BLaER1 treated with 17β-estradiol and CSF1 and Interleukin-3, amounts not matched to agents 10 nM and 100 nM (cell line): ENCODE results near the gene FGF2.
A peak's percentile ranks its signal among the peaks of the same experiment; 100 is the strongest.
"Not testable (repeated sequence)": the region's sequence is repeated elsewhere in the genome, so short reads cannot be mapped to it uniquely, and the experiment has no call there.

Experiments used
- H3K27ac ChIP-seq, 11 experiments: shearing (Covaris generic); formaldehyde crosslinking; 2 replicates each; pipeline ENCODE4 v1.8.1; 2022
- H3K27me3 ChIP-seq, 11 experiments: shearing (Covaris generic); formaldehyde crosslinking; 2 replicates each; pipeline ENCODE4 v1.8.1; 2022
- H3K36me3 ChIP-seq, 11 experiments: shearing (Covaris generic); formaldehyde crosslinking; 2 replicates each; pipeline ENCODE4 v1.8.1; 2022
- H3K4me1 ChIP-seq, 10 experiments: shearing (Covaris generic); formaldehyde crosslinking; 2 replicates each; pipeline ENCODE4 v1.8.1; 2022
- H3K4me2 ChIP-seq, 11 experiments: shearing (Covaris generic); formaldehyde crosslinking; 2 replicates each; pipeline ENCODE4 v1.8.1; 2022
- H3K4me3 ChIP-seq, 10 experiments: shearing (Covaris generic); formaldehyde crosslinking; 2 replicates each; pipeline ENCODE4 v1.8.1; 2022
- H3K9ac ChIP-seq, 11 experiments: shearing (Covaris generic); formaldehyde crosslinking; 2 replicates each; pipeline ENCODE4 v1.8.1; 2022
- H3K9me3 ChIP-seq, 11 experiments: shearing (Covaris generic); formaldehyde crosslinking; replicated peaks in 1 of 11; 2 replicates each; pipeline ENCODE4 v1.8.1; 2022
- H4K20me1 ChIP-seq, 11 experiments: shearing (Covaris generic); formaldehyde crosslinking; 2 replicates each; pipeline ENCODE4 v1.8.1; 2022
- Cebpa-rat ChIP-seq, 11 experiments: shearing (Covaris generic); IDR thresholded peaks; 2 replicates each; pipeline ENCODE4 v1.8.1; 2022

The FGF2 gene

GRCh38 chr4:122921300-122921699 is 94.7 kb downstream of the FGF2 start:
- H3K9me3 ChIP-seq = no peaks in the 10 kb centered on the region
- H3K27me3 ChIP-seq = no peaks in the 10 kb centered on the region; a peak in 1 of 22 replicates
- peak overlapping the region; percentile 78 to 94 (median 91); a peak in 17 of 20 replicates for H3K4me3 ChIP-seq
- peaks cover 12 to 22% (median 19%) of the 10 kb centered on the region in 10 experiments for H3K4me1 ChIP-seq
- peak overlapping the region; percentile 84 to 98 (median 88) for H3K4me2 ChIP-seq
- H3K36me3 ChIP-seq = peaks cover 0 to 5% (median 0%) of the 10 kb centered on the region in 11 experiments; a peak in 1 of 22 replicates
- H3K9ac ChIP-seq = peak overlapping the region in 2 of 11 experiments; percentile 80; a peak in 4 of 22 replicates
- TF ChIP-seq Cebpa-rat (IDR thresholded peaks at IDR 0.05) = no peak
- H4K20me1 ChIP-seq = peaks cover 0 to 6% (median 0%) of the 10 kb centered on the region in 11 experiments; a peak in 3 of 22 replicates
- no peak overlapping the region for H3K27ac ChIP-seq

GRCh38 chr4:122921971-122922876 is 95.6 kb downstream of the FGF2 start, which contains the start of gene NUDT6:
Gene NUDT6 (minus strand): TSS chr4:122922597. CDS start chr4:122922572, 25 bp downstream.
- H3K9me3 ChIP-seq = no peaks in the 10 kb centered on the region
- no peaks in the 10 kb centered on the region; a peak in 1 of 22 replicates for H3K27me3 ChIP-seq
- peak within 1 kb of the TSS; percentile 11 to 77 (median 67); a peak in 21 of 22 replicates for H3K27ac ChIP-seq
- no peaks in the 10 kb centered on the region for H3K36me3 ChIP-seq
- H3K9ac ChIP-seq = peak within 1 kb of the TSS; percentile 71 to 83 (median 80)
- H3K4me2 ChIP-seq = peak within 1 kb of the TSS; percentile 84 to 98 (median 88)
- H4K20me1 ChIP-seq = peaks cover 0 to 11% (median 0%) of the 10 kb centered on the region in 11 experiments; a peak in 4 of 22 replicates
- TF ChIP-seq Cebpa-rat (IDR thresholded peaks at IDR 0.05) = no peak
- H3K4me1 ChIP-seq = peaks cover 12 to 22% (median 19%) of the 10 kb centered on the region in 10 experiments
- H3K4me3 ChIP-seq = peak within 1 kb of the TSS; percentile 78 to 94 (median 91)

- Histone ChIP-seq H3K4me2 (peak overlapping the region; percentile 84 to 98 (median 88)), H3K27ac (peak overlapping the region; percentile 11 to 77 (median 67); a peak in 20 of 22 replicates), H3K4me3 (peak overlapping the region; percentile 78 to 94 (median 91)), H3K4me1 (peaks cover 12 to 22% (median 19%) of the 10 kb centered on the region in 10 experiments), H3K9me3 (no peaks in the 10 kb centered on the region), H4K20me1 (peaks cover 0 to 12% (median 0%) of the 10 kb centered on the region in 11 experiments; a peak in 3 of 22 replicates), H3K9ac (peak overlapping the region; percentile 71 to 83 (median 80)), H3K36me3 (peaks cover 0 to 6% (median under 1%) of the 10 kb centered on the region in 11 experiments; a peak in 6 of 22 replicates), H3K27me3 (no peaks in the 10 kb centered on the region; a peak in 1 of 22 replicates)
- TF ChIP-seq Cebpa-rat (IDR thresholded peaks at IDR 0.05) = no peak
Observed at GRCh38 chr4:122922877-122923511, 96.4 kb downstream of the FGF2 start.

GRCh38 chr4:122928930-122929329 is 102.3 kb downstream of the FGF2 start:
- no peaks in the 10 kb centered on the region for H3K27me3 ChIP-seq
- peaks cover 0 to 15% (median 0%) of the 10 kb centered on the region in 11 experiments; a peak in 3 of 22 replicates for H4K20me1 ChIP-seq

GRCh38 chr4:122930862-122931261 is 104.2 kb downstream of the FGF2 start:
- H3K4me1 ChIP-seq = no peaks in the 10 kb centered on the region
- peaks cover 0 to 9% (median 0%) of the 10 kb centered on the region in 11 experiments; a peak in 3 of 22 replicates for H4K20me1 ChIP-seq
- H3K4me2 ChIP-seq = no peak overlapping the region
- H3K9ac ChIP-seq = no peak overlapping the region
- H3K36me3 ChIP-seq = peaks cover 19 to 78% (median 54%) of the 10 kb centered on the region in 11 experiments
- no peak for TF ChIP-seq Cebpa-rat (IDR thresholded peaks at IDR 0.05)
- no peak overlapping the region for H3K4me3 ChIP-seq
- no peaks in the 10 kb centered on the region for H3K9me3 ChIP-seq
- no peak overlapping the region for H3K27ac ChIP-seq
- H3K27me3 ChIP-seq = no peaks in the 10 kb centered on the region

More at GRCh38 chr4:122928930-122929329, 102.3 kb downstream of the FGF2 start:
- TF ChIP-seq Cebpa-rat (IDR thresholded peaks at IDR 0.05) = no peak
- H3K4me3 ChIP-seq = no peak overlapping the region
- H3K4me2 ChIP-seq = no peak overlapping the region
- H3K4me1 ChIP-seq = peaks cover 6 to 8% (median 7%) of the 10 kb centered on the region in 10 experiments
- H3K36me3 ChIP-seq = peaks cover 8 to 58% (median 37%) of the 10 kb centered on the region in 11 experiments
- H3K9me3 ChIP-seq = no peaks in the 10 kb centered on the region
- no peak overlapping the region for H3K9ac ChIP-seq
- H3K27ac ChIP-seq = no peak overlapping the region

- Histone ChIP-seq H3K9me3 (no peaks in the 10 kb centered on the region), H3K36me3 (peaks cover 26 to 91% (median 68%) of the 10 kb centered on the region in 11 experiments), H4K20me1 (0 out of 22 replicates have a peak, but pooled peaks cover 0 to 5% (median 0%) of the 10 kb centered on the region in 11 experiments), H3K4me1 (no peaks in the 10 kb centered on the region), H3K4me2 (no peak overlapping the region), H3K27me3 (no peaks in the 10 kb centered on the region), H3K4me3 (no peak overlapping the region), H3K27ac (no peak overlapping the region), H3K9ac (no peak overlapping the region)
- TF ChIP-seq Cebpa-rat (IDR thresholded peaks at IDR 0.05) = no peak
Observed at GRCh38 chr4:122932763-122933162, 106.1 kb downstream of the FGF2 start.

GRCh38 chr4:122945136-122945535 is 118.5 kb downstream of the FGF2 start:
- H3K9ac ChIP-seq, H3K9me3 ChIP-seq, H4K20me1 ChIP-seq, H3K4me2 ChIP-seq, H3K4me3 ChIP-seq, H3K27ac ChIP-seq, H3K4me1 ChIP-seq, H3K27me3 ChIP-seq: not testable (repeated sequence)
- peaks cover 32 to 48% (median 40%) of the 10 kb centered on the region in 11 experiments for H3K36me3 ChIP-seq

GRCh38 chr4:122946142-122946541 is 119.5 kb downstream of the FGF2 start:
- Histone ChIP-seq H3K9ac (no peak overlapping the region), H3K4me3 (no peak overlapping the region), H3K27me3 (no peaks in the 10 kb centered on the region), H3K27ac (no peak overlapping the region), H3K36me3 (peaks cover 42 to 58% (median 50%) of the 10 kb centered on the region in 11 experiments), H3K4me1 (no peaks in the 10 kb centered on the region), H3K4me2 (no peak overlapping the region), H4K20me1 (no peaks in the 10 kb centered on the region), H3K9me3 (no peaks in the 10 kb centered on the region)
- TF ChIP-seq Cebpa-rat (IDR thresholded peaks at IDR 0.05) = no peak
